Mesenteric fat pad (tissue), 1 donor: ENCODE measurements around the gene UBE2O. TPM values are rescaled to one million over a fixed set of nuclear protein-coding genes. Genes with fewer than 3 reads are reported as not detected.

Experiments
- DNase-seq: peaks from one replicate; pipeline ENCODE4 v3.0.0-alpha.2; 2020; ENCODE audit warnings: low spot score
- total RNA-seq: library from RNA; stranded (reverse); fragmentation: NEBNext Ultra II Directional; extraction: Animal tissue kit (Norgen Biotek cat#: 25700); gene quantifications from one replicate; pipeline ENCODE4 v1.2.1, GENCODE V29; 2021
- donor health status: DM: yes; HTN: yes; CAD: no.

UBE2O gene
- total RNA-seq, 1 donor from 2014 or later, result 20.4 TPM

- no peak for DNase-seq
Observed at GRCh38 chr17:76467809-76468633, 15.1 kb upstream of the UBE2O start.

- DNase-seq, result no peak
Observed at GRCh38 chr17:76467366-76467765, 14.4 kb upstream of the UBE2O start, which contains the start of gene AANAT. TSS of gene AANAT (plus strand) at chr17:76467603. CDS start at chr17:76468747, 1,144 bp downstream.

- DNase-seq, result no peak
Observed at GRCh38 chr17:76466775-76467130, 13.8 kb upstream of the UBE2O start.

GRCh38 chr17:76462556-76463290 lies 9.8 kb upstream of the UBE2O start:
- no peak for DNase-seq

GRCh38 chr17:76461765-76462555 lies 9.0 kb upstream of the UBE2O start:
- DNase-seq, result no peak

GRCh38 chr17:76459674-76460073 lies 6.7 kb upstream of the UBE2O start:
- no peak for DNase-seq

GRCh38 chr17:76458580-76459490 lies 5.9 kb upstream of the UBE2O start:
- no peak for DNase-seq

GRCh38 chr17:76453431-76453743 lies 435 bp upstream of the UBE2O start:
- DNase-seq, result no peak

- DNase-seq, result no peak
Observed at GRCh38 chr17:76452127-76452659, 759 bp downstream of the UBE2O start.

GRCh38 chr17:76451506-76451905 lies 1.4 kb downstream of the UBE2O start:
- no peak for DNase-seq

- no peak for DNase-seq
Observed at GRCh38 chr17:76449126-76449525, 3.8 kb downstream of the UBE2O start.

- no peak for DNase-seq
Observed at GRCh38 chr17:76447931-76448652, 4.9 kb downstream of the UBE2O start.

- no peak for DNase-seq
Observed at GRCh38 chr17:76446449-76447231, 6.3 kb downstream of the UBE2O start.

- no peak for DNase-seq
Observed at GRCh38 chr17:76445697-76446448, 7.1 kb downstream of the UBE2O start.

GRCh38 chr17:76444518-76445311 lies 8.2 kb downstream of the UBE2O start:
- DNase-seq, result no peak

- DNase-seq, result no peak
Observed at GRCh38 chr17:76442341-76443338, 10.3 kb downstream of the UBE2O start.
